ENCODE data around the gene TMEM115.

The TMEM115 gene

DNA sequence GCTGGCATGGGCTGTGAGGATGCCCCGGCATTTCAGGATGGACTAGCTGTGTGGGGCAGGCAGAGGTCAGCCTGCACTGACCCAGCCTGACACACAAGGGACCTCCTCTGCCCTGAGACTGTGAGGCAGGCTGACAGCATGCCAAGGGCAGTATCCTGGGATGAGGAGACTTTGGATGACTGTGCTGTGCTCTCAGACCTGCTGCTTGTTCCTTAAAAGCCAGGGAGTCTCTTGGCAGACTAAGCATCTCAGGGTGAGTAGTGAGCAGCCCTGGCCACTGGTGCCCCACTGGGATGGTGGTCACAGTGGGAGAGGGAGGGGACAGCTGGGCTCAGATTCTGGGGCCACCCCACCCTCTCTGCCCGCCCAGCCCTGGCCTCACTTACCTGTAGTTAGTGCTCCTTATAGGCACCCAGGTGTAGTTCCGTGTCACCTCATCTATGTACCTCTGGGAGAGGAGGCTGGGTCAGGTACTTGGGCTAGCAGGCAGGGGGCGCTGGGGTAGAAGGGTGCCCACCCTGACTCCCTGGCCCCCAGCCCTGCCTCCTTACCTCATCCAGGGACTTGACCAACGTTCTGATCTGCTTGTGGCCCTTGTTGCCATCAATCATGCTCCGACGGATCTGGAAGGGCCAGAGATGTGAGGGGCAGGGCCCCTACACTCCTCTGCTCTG is 16.1 kb upstream of the TMEM115 start:
- no peak for DNase-seq

DNA sequence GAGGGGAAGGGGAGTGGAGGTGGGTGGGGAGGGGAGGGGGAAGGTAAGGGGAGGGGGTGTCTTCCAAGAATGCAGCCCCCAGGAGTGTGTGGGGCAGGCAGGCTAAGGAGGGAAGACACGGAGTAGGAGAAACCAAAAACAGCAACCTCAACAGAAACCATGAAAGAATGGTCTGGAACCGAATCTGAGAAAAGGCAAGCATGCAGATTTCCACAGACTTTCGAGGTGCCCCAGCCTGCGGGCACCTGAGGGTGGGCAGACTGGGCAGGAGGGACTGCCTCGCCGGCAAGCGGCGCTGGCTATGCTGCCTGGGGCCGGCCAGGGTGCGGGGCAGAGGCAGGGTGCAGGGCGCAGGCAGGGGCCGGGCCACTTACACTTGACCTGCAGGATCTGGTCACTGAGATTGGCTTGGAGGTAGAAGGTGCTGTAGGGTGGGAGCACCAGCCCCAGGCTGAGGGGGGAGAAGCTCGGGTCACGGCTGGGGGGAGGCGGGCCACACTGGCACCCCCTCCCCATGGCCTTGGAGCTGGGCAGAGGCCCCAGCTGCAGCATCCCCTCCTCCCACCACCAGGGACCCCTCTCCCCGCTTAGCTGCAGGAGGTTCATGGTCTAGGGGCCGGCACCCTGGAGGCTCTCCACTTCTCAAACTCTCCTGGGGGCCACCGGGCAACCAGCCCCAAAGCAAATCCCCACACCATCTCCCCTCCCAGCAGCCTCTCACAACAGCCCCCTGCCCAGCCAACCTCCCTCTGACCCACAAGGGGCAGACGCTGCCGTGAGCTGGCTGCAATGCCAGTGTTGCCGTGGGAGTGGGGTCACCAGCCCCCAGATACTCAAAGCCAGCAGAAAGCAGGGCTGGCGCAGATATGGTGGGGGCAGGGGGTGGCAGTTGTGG is 15.3 kb upstream of the TMEM115 start:
- no peak for DNase-seq

DNA sequence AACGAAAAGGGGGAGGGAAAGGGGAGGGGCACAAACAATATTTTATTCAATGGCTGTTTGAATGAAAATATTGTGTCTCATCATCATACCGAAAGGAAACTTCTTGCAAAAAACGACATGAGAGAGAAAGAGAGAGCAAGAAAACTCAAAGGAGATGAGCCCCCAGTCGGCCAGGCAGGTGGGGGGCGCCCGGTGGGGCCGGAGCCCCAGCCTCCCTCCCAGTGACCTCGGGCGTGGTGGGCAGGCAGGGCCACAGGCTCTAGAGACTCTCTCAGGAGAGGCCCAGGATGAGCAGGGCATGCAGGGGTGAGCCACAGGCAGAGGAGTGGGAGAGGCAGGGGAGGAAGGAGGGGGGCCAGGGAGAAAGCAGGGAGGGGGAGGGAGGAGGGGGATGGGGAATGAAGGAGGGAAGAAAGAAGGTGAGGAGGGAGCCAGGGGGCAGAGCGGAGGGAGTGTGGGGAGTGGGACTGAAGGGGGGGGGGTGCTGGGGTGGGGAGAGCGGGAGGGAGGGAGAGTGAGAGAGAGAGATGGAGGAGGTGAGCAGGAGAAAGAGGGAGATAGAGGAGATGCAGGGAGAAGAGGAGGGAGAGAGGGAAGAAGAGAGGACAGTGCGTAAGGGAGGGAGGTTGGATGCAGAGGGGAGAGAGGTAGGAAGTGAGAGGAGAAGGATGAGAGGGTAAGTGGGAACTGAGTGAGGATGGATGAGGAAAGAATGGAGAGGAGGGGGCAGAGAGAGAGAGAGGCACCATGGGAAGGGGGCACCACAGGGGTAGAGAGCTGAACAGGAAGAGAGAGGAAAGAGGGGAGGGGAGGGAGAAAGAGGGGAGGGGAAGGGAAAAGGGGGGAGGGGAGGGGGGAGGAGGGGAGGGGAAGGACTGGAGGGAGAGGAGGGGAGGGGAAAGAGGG is 14.1 kb upstream of the TMEM115 start:
- no peak for DNase-seq

DNA sequence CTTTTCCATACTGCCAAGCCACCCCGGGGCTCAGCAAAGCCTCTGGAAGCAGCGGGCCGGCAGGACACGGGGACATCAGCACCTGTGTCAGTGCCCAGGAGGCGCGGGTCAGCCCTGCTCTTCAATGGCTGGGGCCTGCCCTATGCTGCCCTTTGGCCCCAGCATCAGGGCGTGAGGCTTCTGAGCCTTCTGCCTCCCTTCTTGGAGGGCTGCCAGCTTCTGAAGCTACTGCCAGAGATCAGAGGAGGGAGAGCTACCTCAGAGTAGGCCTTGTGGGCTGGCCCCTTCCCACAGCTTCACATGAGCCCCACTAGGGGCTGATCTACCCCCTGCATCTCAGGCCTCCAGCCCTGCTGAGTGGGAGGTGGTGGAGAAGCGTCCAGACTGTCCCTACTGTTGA is 13.0 kb upstream of the TMEM115 start:
- DNase-seq, result no peak

DNA sequence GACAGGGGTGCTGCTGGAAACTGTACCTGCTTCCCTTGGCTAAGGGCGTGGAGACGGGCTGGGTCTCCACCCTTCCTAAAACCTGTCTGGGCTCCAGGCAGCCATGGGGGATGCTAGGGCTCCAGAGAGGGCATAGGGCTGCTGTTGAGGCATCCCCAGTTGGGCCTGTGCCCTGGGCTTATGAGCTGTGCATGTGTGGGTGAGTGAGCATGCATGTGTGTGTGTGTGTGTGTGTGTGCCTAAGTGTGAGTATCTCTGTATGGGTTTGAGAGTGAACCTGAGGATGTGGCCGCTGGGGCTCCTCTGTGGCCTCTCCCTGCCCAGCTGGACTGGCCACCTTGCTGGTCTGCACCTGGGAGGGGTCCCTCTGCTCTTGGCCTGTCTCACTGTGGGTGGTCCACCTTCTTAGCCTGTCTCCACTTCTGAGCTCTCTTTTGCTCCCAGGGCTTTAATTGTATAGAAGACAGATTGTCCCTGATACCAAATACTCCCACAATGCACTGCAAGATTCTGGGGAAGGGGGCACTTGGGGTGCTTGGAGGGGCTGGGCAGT is 11.9 kb upstream of the TMEM115 start:
- peak in 1 of 5 experiments; percentile 50 for DNase-seq

DNA sequence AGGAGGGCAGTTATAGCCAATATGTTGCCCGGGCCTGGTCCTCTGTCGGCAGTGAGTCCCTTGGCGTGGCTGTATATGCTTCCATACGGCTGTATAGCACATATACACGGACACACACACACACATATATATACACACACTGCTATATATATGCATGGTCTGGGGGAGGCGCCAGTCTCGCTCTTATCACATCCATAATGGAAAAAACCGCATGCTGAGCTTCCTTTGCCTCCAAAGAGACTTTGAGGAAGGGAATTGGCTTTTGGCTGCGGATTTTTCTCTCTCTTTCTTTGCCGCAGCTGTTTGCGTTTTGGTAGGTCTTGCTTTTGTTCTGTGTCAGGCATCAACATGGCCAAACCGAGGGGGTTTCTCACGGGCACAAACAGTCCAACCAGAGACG is 11.3 kb upstream of the TMEM115 start:
- DNase-seq, result no peak

DNA sequence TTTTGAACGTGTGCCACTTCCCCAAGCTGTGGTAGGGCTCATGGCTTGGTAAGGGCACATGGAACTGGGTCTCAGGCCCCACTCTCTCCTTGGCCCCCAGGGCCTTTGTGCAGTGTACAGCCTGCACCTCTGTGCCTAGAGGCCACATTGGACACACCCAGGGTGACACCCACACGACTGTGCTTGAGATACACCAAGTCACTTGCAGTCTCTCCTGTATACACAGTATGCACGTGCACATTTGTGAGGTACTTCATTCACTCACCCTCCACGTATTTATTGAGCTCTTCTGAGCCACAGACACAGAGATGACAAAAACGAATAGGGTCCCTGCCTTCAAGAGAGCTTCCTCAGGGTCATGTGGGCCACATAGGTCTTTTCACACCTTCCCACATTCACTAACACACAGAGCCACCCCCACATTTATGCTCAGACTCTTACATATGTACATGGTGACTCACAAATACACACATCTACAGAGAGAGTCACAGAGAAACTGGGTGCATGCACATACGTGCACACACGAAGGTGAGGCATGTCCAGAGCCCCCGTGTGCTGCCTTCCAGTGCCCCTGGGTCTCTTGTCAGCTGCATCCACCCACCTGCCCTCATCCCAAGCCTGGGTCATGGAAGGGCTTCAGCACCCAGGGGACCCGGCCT is 9.8 kb upstream of the TMEM115 start:
- DNase-seq, result no peak

DNA sequence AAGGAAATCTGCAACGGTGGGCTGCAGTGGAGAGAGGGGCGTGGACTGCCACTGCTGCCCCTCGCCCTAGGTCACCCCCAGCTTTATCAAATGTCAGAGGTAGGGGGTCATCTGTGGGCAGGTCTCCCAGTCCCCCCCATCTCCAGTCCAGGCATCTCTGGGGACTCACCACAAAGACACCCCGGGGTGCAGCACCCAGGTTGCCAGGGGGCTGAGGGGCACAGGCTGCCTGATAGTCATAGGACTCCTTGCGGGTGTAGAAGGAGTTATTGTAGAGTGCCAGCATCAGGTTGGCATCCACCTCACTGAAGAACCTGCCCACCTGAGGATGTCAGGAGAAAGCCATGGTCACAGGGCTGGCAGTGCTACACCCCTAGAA is 6.5 kb upstream of the TMEM115 start:
- no peak for DNase-seq

DNA sequence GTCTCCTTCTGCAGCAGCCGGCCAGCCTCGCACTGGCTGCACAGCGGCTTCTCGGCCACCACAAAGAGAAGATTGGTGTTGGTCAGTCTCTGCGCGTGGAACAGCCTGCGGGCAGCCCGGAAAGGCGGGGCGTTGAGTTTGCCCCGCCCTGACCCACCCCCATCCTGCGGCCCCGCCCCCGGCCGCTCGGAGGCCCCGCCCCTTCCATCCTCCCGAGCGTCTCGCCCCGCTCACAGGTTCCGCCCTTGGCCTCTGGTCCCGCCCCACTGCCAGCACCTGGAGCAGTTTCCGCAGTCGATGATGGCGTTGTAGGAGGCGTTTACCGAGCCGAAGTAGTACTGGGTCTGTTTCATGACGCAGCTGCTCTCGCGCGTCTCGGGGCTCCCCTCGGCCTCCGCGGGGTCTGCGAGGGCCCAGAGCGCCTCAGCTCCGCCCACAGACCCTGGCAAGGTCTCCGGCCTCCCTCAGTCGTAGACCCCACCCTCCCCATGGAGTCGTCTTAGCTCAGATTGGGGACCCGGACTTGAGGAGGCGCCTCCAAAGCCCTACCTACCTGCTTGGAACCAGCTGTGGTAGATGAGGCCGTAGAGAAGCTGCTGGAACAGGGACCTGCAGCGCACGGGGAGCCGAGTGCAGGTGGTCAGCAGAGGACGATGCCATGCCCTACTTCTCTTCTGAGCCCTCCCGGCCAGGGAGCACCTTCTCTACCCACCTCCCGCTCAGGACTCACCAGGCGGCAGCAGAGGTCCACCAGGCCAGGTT is 5.9 kb upstream of the TMEM115 start:
- peak; percentile 90 to 95 (median 92) for DNase-seq

DNA sequence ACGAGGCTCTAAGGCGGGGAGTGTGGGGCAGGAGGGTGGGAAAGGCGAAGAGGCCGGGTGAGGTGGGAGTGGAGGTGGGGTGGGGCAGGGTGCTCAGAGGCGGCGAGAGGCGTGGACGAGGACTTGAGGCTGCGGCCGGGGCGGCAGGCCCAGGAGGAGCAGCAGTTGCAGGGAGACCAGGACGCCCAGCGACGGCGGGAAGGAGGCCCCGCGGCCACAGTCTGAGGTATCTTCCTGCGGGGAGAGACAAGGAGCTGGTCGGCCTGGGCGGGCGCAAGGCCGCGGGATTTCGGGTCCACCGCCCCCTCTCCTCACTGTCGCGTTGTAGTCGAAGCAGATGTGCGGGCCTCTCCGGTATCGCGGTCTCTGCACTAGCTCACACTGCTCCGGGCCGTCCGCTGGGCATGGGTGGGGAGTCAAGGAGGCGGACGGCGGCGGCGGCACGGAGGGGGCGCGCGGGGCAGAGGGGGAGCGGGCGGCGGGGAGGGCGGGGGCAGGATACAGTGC is 5.3 kb upstream of the TMEM115 start:
- no peak for DNase-seq

DNA sequence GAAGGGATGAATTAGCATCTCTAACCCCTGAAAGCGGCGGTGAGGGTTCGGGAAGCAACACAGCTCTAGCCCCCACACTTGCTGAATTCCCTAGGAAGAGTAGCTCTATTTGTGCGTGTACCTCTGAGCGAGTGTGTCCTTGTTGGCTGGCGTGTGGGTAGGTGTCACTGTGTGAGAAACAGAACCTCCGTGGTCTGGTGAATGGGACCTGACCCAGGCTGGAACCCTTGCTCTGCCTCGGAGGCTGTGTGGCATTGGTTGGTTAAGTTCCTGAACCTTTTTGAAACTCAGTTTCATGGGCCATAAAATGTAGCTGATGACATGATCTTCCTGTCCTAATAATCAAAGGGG is 414 bp upstream of the TMEM115 start:
- no peak for DNase-seq

DNA sequence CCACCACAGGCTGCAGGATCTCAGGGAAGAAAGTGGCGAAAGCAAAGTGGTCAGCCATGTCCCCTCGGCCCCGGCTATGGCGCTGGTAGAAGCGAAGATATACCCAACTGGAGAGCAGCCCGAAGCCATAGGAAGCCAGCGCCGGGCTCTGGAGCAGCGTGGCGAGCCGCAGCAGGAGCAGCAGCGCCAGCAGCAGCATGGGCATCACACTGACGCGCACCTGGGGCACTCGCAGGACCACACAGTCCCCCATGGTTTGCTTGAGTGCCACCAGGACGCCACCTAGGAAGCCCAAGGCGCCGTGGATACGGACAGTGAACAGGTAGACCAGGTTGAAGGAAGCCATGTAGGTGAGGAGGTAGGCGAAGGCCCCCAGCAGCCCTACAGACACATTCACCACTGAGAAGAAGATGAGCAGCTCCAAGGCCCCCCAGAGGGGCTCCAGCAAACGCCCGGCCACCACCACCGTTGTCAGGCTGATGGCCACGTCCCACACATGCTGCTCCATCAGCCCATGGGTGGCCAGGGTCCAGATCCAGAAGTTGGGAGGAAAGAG is 888 bp downstream of the TMEM115 start:
- DNase-seq, result no peak

DNA sequence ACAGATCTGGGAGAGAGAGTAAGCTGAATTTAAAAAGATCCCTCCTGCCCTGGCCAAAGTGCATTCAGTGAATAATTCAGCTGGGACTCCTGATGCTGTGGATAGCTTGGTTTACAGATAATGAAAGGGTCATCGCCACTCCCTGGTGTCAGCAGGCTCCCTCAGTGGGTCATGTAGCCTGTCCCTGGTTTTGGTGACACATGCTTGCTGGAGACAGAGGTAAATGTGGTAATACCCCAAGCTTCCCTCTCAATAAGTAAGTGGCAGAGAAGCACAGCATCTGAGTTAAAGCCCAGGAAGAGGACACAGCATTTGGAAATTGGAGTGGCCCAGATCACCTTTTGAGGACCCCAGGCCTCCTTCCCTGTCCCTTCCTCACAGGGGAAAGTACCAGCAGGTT is 1.8 kb downstream of the TMEM115 start:
- DNase-seq, result no peak

DNA sequence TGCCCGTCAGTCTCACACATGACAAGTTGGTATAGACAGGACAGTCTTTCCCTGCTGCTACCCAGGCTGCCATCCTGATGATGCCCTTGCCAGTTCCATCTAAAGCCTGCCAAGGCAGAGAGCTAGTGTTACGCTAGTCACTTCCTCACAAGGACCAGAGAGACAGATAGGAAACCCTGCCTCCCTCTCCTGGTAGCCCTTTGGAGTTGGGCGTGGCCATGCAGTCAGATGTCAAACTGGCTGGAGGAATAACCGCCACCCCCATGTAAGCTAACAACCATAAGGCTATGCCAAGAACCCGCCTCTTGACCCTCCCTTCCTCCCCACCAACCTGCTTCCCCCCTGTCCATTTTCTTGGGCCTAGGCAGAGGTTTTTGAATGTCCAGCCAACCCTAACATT is 2.8 kb downstream of the TMEM115 start:
- DNase-seq, result no peak

DNA sequence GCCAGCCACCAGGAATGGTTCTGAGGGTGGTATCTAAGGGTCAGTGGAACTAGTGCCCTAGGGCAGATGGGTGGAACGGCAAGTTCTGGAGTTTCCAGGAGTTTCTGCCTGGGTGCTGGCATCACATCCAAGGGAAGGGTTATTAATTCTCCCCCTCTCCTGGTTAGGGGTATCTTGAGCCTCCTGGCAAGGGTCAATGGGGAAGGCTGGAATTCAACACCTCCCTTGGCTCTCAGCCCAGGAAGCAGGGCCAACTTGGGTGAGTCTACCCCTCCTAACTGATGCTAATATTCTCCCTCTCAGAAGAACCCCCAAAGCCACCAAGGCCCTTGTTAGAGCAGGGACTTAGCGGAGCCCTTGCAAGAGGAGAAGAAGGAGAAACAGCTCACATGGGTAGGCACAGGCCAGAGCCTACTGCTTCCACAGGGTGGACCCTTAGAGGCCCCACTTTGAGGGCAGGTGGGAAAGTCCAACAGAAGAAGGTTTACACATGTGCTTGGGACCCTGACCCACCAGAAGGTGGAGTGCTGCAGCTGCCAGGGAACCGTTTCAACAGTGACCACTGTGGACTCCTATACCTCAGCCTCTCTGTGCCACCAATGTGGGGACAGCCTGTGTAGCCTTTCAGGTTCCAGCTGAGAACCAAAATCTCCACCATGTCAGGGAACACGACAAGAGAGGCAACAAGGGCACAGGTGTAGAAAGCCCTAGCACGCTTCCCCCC is 3.3 kb downstream of the TMEM115 start:
- DNase-seq, result no peak

DNA sequence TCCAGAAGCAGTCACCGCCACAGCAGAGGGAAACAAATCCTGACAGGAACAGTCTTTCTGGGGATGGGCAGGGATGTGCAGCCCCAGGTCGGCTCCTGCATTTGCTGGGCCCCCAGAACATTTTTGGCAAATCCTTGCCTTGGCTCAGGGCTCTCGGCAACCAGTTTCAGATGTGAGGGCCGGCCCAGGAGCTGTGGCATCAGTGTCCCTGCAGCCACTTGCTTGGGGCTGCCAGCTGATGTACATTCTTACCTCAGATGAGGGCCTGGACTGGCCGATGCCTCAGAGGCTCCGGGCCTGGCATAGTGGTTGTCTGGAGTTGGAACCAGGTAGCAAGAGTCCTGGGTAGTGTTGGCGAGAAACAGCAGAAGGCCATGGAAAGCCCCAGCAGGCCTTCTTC is 4.5 kb downstream of the TMEM115 start:
- DNase-seq, result no peak

DNA sequence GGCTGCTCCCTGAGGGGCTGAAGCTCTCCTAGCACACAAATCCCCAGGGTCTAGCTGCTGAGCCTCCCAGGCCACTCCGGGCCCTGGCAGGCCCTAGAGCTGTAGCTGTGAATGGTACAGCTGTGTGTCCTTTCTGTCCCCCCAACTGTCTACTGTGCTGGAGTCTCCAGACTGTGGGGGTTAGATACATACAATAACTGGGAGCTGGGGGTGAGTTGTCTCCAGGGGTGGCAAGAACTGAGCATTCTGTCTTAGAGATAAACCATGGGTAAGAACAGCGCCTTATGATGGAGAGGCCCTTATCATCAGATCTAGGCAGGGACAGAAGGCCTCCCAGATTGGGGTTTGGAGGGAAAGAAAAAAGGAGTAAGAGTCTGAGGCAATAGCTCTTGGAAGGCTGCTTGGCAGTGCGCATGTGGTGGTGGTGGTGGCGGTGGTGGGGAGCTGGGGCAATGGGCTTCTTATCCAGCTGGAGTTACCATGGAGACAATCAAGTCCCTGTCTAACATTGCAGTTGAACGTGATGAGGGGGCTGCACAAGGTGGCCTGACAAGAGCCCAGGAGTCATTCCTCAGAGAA is 5.0 kb downstream of the TMEM115 start:
- no peak for DNase-seq

DNA sequence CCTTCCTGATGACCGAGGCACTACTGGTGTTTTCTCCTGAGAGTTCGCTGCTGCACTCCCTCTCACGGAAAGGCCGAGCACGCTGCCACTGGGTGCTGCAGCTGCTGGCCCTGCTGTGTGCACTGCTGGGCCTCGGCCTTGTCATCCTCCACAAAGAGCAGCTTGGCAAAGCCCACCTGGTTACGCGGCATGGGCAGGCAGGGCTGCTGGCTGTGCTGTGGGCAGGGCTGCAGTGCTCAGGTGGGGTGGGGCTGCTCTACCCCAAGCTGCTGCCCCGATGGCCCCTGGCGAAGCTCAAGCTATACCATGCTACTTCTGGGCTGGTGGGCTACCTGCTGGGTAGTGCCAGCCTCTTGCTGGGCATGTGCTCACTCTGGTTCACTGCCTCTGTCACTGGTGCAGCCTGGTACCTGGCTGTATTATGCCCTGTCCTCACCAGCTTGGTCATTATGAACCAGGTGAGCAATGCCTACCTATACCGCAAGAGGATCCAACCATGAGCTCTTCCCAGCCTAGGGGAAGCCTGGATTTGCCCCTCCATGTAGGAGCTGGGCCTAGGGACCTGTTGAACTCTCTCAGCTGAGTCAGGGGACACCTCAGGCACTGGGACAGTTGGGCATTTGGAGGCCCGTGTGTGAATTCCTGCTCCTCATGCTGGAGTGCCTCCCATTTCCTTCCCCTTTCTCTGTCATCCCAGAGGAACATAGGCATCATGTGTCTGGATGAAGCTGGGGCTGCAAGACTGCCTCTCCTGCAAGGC is 5.9 kb downstream of the TMEM115 start:
- DNase-seq, result no peak

DNA sequence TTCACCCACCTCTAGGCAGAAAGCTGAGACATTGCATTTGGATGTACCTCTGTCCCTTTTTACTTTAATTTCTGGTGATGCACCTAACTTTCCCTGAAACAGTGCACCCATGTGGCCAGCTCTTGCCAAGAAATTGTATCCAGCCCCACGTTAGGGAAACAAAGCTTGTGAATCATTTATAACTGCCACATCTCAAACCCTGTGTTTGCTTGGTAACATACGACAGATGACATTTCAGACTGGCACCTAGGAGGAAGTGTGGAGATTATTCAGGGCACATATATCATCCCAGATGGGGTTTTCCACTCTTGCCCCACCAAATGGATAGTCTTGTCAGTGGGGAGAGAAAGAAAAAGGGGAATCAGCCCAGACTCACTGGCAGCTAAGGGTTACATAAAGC is 6.5 kb downstream of the TMEM115 start:
- peak in 1 of 5 experiments; percentile 44 for DNase-seq

Data from T-helper 2 cell (primary cell).